ENCODE data around the gene MCF2L2. TPM values are rescaled to one million over a fixed set of nuclear protein-coding genes. Genes with fewer than 3 reads are reported as not detected.

Gene MCF2L2
- total and polyA plus RNA-seq, 11 donors = 0.12 to 1.4 (median 0.23) TPM; not detected in 1

DNA sequence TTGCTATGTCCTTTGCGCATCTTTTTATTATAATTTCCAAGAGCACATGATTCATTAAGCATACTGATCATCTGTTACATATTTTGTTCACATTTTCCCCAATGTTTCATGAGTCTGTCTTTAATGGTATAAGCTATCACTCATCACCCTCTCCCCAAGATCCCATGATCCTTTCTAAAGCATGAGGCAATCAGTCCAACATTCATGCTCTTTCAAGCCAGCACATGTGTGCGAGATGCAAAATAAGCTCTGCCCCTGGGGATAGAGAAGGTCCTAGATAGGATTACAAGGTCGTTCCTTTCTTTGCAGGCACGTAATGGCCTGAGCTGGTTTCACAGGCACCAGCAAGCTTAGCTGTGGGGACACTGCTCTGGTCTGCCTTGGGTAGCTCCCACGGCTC is 207.6 kb downstream of the MCF2L2 start:
- Histone ChIP-seq H3K9me3 (no peaks in the 10 kb centered on the region), H3K4me3 (no peak overlapping the region), H3K27ac (no peak overlapping the region), H3K4me1 (peaks cover 0 to 3% (median 0%) of the 10 kb centered on the region in 12 donors), H3K27me3 (no peaks in the 10 kb centered on the region), H3K36me3 (no peaks in the 10 kb centered on the region)
- 52 to 77% (median 66%) methylated on average over 4 to 5 of the region's 5 CpGs for WGBS, 4 donors
- ATAC-seq (no peak), DNase-seq (no peak)
- TF ChIP-seq, protein P1, sequence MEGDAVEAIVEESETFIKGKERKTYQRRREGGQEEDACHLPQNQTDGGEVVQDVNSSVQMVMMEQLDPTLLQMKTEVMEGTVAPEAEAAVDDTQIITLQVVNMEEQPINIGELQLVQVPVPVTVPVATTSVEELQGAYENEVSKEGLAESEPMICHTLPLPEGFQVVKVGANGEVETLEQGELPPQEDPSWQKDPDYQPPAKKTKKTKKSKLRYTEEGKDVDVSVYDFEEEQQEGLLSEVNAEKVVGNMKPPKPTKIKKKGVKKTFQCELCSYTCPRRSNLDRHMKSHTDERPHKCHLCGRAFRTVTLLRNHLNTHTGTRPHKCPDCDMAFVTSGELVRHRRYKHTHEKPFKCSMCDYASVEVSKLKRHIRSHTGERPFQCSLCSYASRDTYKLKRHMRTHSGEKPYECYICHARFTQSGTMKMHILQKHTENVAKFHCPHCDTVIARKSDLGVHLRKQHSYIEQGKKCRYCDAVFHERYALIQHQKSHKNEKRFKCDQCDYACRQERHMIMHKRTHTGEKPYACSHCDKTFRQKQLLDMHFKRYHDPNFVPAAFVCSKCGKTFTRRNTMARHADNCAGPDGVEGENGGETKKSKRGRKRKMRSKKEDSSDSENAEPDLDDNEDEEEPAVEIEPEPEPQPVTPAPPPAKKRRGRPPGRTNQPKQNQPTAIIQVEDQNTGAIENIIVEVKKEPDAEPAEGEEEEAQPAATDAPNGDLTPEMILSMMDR (IDR thresholded peaks at IDR 0.05) = no peak
- TF ChIP-seq POLR2A (IDR thresholded peaks at IDR 0.05) = no peak
- intact Hi-C loops (cut with DNase I) = no loop called here

DNA sequence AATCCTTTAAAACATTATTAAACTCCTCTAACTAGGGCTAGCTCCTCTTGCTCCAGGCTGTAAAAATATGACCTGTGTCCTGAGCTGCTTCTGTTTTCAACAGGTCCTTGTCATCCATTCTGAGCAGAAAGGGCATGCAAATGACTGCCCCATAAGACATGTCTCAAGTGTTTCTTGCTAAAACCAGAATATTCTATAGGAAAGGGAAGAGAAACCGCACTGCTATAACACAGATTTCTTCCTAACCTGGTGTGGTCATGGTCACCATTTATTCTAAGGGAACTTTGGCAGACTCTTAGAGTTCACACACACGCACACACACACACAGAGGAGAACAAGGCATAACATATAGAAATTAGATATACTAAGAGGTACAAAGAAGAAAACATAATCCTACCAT is 209.6 kb downstream of the MCF2L2 start:
- intact Hi-C loops (cut with DNase I) = no loop called here
- Histone ChIP-seq H3K36me3 (no peaks in the 10 kb centered on the region), H3K27ac (no peak overlapping the region), H3K4me3 (no peak overlapping the region), H3K4me1 (peaks cover 0 to 10% (median 0%) of the 10 kb centered on the region in 12 donors), H3K27me3 (no peaks in the 10 kb centered on the region), H3K9me3 (no peaks in the 10 kb centered on the region)
- DNase-seq (no peak), ATAC-seq (no peak)
- 83 to 93% (median 90%) methylated on average over 2 of the region's 2 CpGs for WGBS, 4 donors
- no peak for TF ChIP-seq POLR2A (IDR thresholded peaks at IDR 0.05)
- TF ChIP-seq, protein P1 (IDR thresholded peaks at IDR 0.05) = no peak

DNA sequence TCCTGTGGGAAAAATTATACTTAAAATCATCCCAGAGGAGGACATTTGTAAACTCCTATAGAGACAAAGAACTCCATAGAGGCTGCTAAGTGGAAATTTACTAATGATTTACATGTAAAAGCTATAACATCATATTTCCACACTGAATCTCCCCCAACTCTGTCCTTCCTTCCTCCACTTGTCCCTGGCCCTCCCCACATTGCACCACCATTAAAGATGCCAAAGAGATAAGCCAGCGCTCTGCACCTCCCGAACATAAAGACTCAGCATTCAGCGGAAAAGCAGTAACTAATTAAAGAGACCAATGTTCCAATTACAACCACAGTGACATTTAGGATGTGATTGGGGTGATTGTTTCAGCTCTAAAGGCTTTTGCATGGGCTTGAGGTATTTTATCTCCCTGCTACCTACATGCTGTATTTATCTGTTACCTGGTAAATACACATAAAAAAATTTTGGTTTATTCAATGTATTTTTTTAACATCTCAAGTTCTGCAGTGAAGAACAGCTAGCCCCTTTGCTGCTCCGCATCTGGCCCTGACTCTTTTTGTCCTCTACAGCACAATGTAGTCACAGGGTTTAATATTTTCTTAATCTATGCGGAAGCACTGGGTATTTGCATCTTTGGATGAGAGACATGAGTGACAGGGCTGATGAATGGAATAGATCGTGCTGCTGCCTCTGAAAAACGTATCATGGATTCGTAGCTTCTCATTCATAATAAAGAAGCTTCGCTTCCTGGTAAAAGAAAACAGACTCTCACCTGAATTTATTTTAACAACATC is 210.7 kb downstream of the MCF2L2 start:
- Histone ChIP-seq H3K36me3 (no peaks in the 10 kb centered on the region), H3K27me3 (no peaks in the 10 kb centered on the region), H3K9me3 (no peaks in the 10 kb centered on the region), H3K4me3 (no peak overlapping the region), H3K27ac (no peak overlapping the region), H3K4me1 (peaks cover 0 to 16% (median 0%) of the 10 kb centered on the region in 12 donors)
- 82 to 87% (median 84%) methylated on average over 9 of the region's 9 CpGs for WGBS, 4 donors
- no peak for DNase-seq
- no peak for ATAC-seq
- TF ChIP-seq, protein P1 (IDR thresholded peaks at IDR 0.05) = no peak
- no peak for TF ChIP-seq POLR2A (IDR thresholded peaks at IDR 0.05)
- intact Hi-C loops (cut with DNase I) = no loop called here

DNA sequence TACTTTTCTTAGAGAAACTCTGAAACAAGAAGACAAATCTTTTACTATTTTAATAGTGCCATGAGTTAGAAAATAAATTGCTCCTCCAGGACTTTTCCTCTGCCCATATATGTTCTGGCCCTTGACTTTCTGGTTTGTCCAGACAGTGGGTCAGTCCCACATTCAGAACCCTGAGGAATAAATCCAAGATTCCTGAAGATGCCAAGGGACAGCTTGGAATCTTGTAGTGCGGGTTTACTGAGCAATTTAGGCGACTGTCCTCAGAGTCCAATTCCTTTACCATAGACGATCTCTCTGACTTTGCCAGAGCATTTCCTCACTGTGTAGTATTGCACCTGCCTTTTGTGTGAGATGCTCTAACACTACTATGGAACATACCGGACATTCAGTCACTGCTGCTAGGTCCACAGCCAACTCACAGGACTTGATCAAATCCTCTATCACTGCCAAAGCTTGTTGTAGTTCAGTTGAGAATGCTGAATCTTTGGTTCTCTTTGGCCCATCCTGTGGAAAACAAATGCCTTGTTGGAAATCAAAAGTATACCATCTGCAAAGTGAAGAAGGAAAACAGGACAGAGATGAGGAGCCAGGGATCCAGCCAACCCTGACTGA is 212.7 kb downstream of the MCF2L2 start:
- Histone ChIP-seq H3K36me3 (no peaks in the 10 kb centered on the region), H3K27me3 (no peaks in the 10 kb centered on the region), H3K4me1 (peaks cover 0 to 34% (median 5%) of the 10 kb centered on the region in 12 donors), H3K4me3 (no peak overlapping the region), H3K9me3 (no peaks in the 10 kb centered on the region), H3K27ac (peak overlapping the region in 6 of 12 donors; percentile 12 to 67 (median 38))
- TF ChIP-seq POLR2A (IDR thresholded peaks at IDR 0.05) = no peak
- TF ChIP-seq, protein P1 (IDR thresholded peaks at IDR 0.05) = no peak
- intact Hi-C loops (cut with DNase I) = loop anchor here in 1 of 10 donors (2.0 kb wide), 1 partner anchor 37 kb away; the partner anchor contains the start of gene B3GNT5
- no peak for ATAC-seq
- DNase-seq = no peak
- WGBS, 4 donors = 81 to 93% (median 84%) methylated on average over 4 of the region's 4 CpGs
